C4-2B (cell line): Measurements from ENCODE around the gene SURF4.
A peak's percentile ranks its signal among the peaks of the same experiment; 100 is the strongest.

Experiments
- H3K27ac ChIP-seq: fragments of 450-650 bp; 2 replicates; pipeline ENCODE4 v1.5.1; 2017
- CTCF ChIP-seq: fragments of 450-650 bp; conservative IDR thresholded peaks from 2 replicates; pipeline ENCODE4 v1.5.1; 2017; ENCODE audit warnings: mild to moderate bottlenecking
- ZFX ChIP-seq: fragments of 450-650 bp; IDR thresholded peaks from 2 replicates; pipeline ENCODE4 v1.6.1; 2017

SURF4 gene

GRCh38 chr9:133375724-133376654 is at the start of gene SURF4, which contains the start of gene STKLD1:
TSS of gene SURF4 (minus strand) at chr9:133376060. CDS start at chr9:133375969, 91 bp downstream.
TSS of gene STKLD1 (plus strand) at chr9:133376366. CDS start at chr9:133376474, 108 bp downstream.
- peak within 1 kb of the TSS; percentile 94 for H3K27ac ChIP-seq
- TF ChIP-seq ZFX (peak; percentile 97), CTCF (no peak)

GRCh38 chr9:133425049-133425632 is 49.3 kb upstream of the SURF4 start:
- H3K27ac ChIP-seq, result no peak overlapping the region
- no peak for TF ChIP-seq CTCF
- no peak for TF ChIP-seq ZFX

GRCh38 chr9:133424187-133424586 is 48.3 kb upstream of the SURF4 start:
- TF ChIP-seq ZFX (no peak), CTCF (no peak)
- peak overlapping the region; percentile 10; the same call in 1 of the 2 replicates for H3K27ac ChIP-seq

- TF ChIP-seq CTCF (no peak), ZFX (no peak)
- H3K27ac ChIP-seq, result peak overlapping the region; percentile 10; the same call in 1 of the 2 replicates
Observed at GRCh38 chr9:133423216-133423615, 47.4 kb upstream of the SURF4 start.

GRCh38 chr9:133421615-133422542 is 46.0 kb upstream of the SURF4 start, which contains the start of gene ADAMTS13:
TSS of gene ADAMTS13 (plus strand) at chr9:133422367. CDS start at chr9:133422444, 77 bp downstream.
- no peak within 1 kb of the TSS; the same call in 1 of the 2 replicates for H3K27ac ChIP-seq
- TF ChIP-seq ZFX, result no peak
- TF ChIP-seq CTCF, result no peak

GRCh38 chr9:133420392-133420827 is 44.5 kb upstream of the SURF4 start:
- H3K27ac ChIP-seq, result no peak overlapping the region
- TF ChIP-seq CTCF (no peak), ZFX (no peak)
